Epithelial cell of esophagus (primary cell): ENCODE measurements around the gene REEP6.
A peak's percentile ranks its signal among the peaks of the same experiment; 100 is the strongest.

Source experiments
- DNase-seq: peaks from one replicate; pipeline ENCODE4 v3.0.0; 2010; ENCODE audit warnings: low read depth
- H3K4me3 ChIP-seq: 2 replicates; pipeline ENCODE4 v1.5.1; 2011; ENCODE audit warnings: mild to moderate bottlenecking, low read length, control low read depth
- CTCF ChIP-seq: IDR thresholded peaks from 2 replicates; pipeline ENCODE4 v1.5.1; 2011; ENCODE audit warnings: low read depth, mild to moderate bottlenecking, low read length, control low read depth, inconsistent platforms; ENCODE audit not compliant: insufficient read depth; ENCODE audit errors: missing control alignments

Gene REEP6

GRCh38 chr19:1470055-1470304 is 21.0 kb upstream of the REEP6 start:
- DNase-seq: no peak
- peak overlapping the region; percentile 38 for H3K4me3 ChIP-seq
- TF ChIP-seq CTCF: no peak

GRCh38 chr19:1470305-1471009 is 20.5 kb upstream of the REEP6 start:
- H3K4me3 ChIP-seq: peak overlapping the region; percentile 38
- DNase-seq: peak; percentile 64
- no peak for TF ChIP-seq CTCF

- H3K4me3 ChIP-seq: peak overlapping the region; percentile 14
- peak; percentile 38 for DNase-seq
- TF ChIP-seq CTCF: no peak
Observed at GRCh38 chr19:1471010-1471514, 19.9 kb upstream of the REEP6 start.

- DNase-seq: no peak
- H3K4me3 ChIP-seq: no peak overlapping the region
Observed at GRCh38 chr19:1471515-1472160, 19.3 kb upstream of the REEP6 start.

GRCh38 chr19:1472231-1473084 is 18.5 kb upstream of the REEP6 start:
- TF ChIP-seq CTCF: no peak

More at GRCh38 chr19:1471515-1472160, 19.3 kb upstream of the REEP6 start:
- no peak for TF ChIP-seq CTCF

GRCh38 chr19:1473085-1473851 is 17.7 kb upstream of the REEP6 start:
- no peak for TF ChIP-seq CTCF
- H3K4me3 ChIP-seq: no peak overlapping the region
- DNase-seq: no peak

More at GRCh38 chr19:1472231-1473084, 18.5 kb upstream of the REEP6 start:
- H3K4me3 ChIP-seq: no peak overlapping the region
- no peak for DNase-seq
